ENCODE data around the gene NCOA4. TPM values are rescaled to one million over a fixed set of nuclear protein-coding genes. Genes with fewer than 3 reads are reported as not detected.
"Not testable (repeated sequence)": the region's sequence is repeated elsewhere in the genome, so short reads cannot be mapped to it uniquely, and the experiment has no call there.

The NCOA4 gene
- total RNA-seq, 2 donors from 2014 or later = 60.2 to 80.1 TPM

- intact Hi-C loops (cut with DNase I) = no loop called here
- 69 to 86% methylated on average over 5 of the region's 5 CpGs for WGBS, 2 donors
- no peaks in the 10 kb centered on the region for H3K4me1 ChIP-seq
- H3K4me3 ChIP-seq = no peak overlapping the region
- H3K27me3 ChIP-seq = no peaks in the 10 kb centered on the region
- H3K36me3 ChIP-seq (replicated peaks in 1 of 2; ENCODE audit: insufficient read depth in 1 of 2, low read depth in 2 of 2) = peaks cover 0 to 5% of the 10 kb centered on the region in 2 donors
- H3K9me3 ChIP-seq = no peaks in the 10 kb centered on the region
- no peak overlapping the region for H3K27ac ChIP-seq
- ATAC-seq = no peak
- TF ChIP-seq CTCF (IDR thresholded peaks at IDR 0.05) (no peak), POLR2A (IDR thresholded peaks at IDR 0.05) (no peak)
- DNase-seq = no peak
These were observed 32.2 kb downstream of the NCOA4 start for GRCh38 chr10:45997994-45998763.

GRCh38 chr10:45997557-45997956 lies 32.9 kb downstream of the NCOA4 start:
- DNase-seq = no peak
- Histone ChIP-seq H3K9me3 (no peaks in the 10 kb centered on the region), H3K4me3 (no peak overlapping the region), H3K4me1 (no peaks in the 10 kb centered on the region), H3K36me3 (replicated peaks in 1 of 2; ENCODE audit: insufficient read depth in 1 of 2, low read depth in 2 of 2) (peaks cover 0 to 2% of the 10 kb centered on the region in 2 donors), H3K27ac (no peak overlapping the region), H3K27me3 (no peaks in the 10 kb centered on the region)
- 93 to 97% methylated on average over 4 of the region's 4 CpGs for WGBS, 2 donors
- no peak for ATAC-seq
- intact Hi-C loops (cut with DNase I) = no loop called here
- no peak for TF ChIP-seq POLR2A (IDR thresholded peaks at IDR 0.05)
- no peak for TF ChIP-seq CTCF (IDR thresholded peaks at IDR 0.05)

DNA sequence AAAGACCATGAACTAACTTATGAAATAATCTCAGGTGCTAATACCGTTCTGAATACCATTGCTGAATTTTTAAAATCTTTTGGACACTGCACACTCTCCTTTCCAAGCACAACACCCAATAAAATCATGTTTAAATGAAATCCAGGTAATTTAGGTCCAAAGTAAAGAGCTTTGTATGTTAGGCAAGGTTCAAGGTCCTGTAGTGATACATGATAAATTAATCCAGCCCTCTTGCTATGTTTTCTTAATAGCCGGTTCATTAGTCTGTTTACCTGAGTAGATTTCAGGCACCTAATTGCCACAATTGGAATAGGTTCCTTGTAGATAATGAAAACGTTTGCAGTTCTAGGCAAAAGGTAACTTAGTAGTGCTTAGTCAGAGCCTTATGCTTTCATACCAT lies 44.8 kb downstream of the NCOA4 start:
- intact Hi-C loops (cut with DNase I); DNase-seq; H3K36me3 ChIP-seq (replicated peaks in 1 of 2; ENCODE audit: insufficient read depth in 1 of 2, low read depth in 2 of 2); H3K27me3 ChIP-seq; H3K4me1 ChIP-seq; ATAC-seq; H3K9me3 ChIP-seq; H3K27ac ChIP-seq; H3K4me3 ChIP-seq: not testable (repeated sequence)
- 42 to 49% methylated on average over 3 of the region's 3 CpGs for WGBS, 2 donors

DNA sequence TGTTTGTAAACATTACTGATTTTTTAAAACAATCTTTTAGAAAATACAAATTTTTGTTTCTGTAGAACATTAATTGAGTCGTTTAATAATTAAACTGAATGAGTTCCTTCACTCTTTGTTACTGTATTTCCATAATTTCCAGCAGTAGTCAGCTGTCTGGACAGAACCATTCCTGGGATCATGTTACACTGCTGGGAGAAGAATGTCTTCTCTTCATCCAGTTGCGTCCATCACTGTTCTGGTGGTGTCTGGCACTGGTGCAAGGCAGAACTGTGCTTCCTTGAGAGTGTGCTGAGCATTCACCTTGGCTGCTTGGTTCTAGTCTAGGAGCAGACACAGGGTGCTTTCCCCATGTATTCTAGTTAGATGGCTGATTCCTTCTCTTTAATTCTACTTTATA lies 46.0 kb downstream of the NCOA4 start:
- H3K27me3 ChIP-seq; ATAC-seq; intact Hi-C loops (cut with DNase I); H3K9me3 ChIP-seq; H3K27ac ChIP-seq; DNase-seq; H3K4me3 ChIP-seq; H3K4me1 ChIP-seq; H3K36me3 ChIP-seq (replicated peaks in 1 of 2; ENCODE audit: insufficient read depth in 1 of 2, low read depth in 2 of 2): not testable (repeated sequence)
- WGBS, 2 donors = 69 to 74% methylated on average over 2 of the region's 2 CpGs

DNA sequence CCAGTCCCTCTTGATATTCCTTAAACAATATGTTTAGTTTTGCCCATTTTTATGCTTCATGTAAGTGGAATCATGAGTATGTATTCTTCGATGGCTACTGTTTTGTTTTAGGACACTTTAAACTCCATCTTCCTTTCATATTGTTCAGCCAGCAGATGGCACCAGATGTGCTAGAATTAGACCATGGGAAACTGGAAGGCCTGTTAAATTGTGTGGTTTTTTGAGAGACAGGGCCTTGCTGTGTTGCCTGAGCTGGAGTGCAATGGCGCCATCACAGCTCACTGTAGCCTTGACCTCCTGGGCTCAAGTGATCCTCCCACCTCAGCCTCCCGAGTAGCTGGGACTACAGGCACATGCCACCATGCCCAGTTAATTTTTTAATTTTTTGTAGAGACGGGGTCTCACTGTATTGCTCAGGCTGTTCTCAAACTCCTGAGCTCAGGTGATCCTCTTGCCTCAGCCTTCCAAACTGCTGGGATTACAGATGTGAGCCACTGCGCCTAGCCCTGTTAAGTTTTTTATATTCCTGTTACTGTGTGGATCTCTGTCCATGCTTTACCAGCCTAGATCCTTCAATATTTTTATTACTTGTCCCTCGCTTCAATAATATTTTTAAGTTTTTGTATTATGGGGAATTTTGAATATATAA lies 46.8 kb downstream of the NCOA4 start:
- H3K36me3 ChIP-seq (replicated peaks in 1 of 2; ENCODE audit: insufficient read depth in 1 of 2, low read depth in 2 of 2); H3K27me3 ChIP-seq; H3K27ac ChIP-seq; H3K4me1 ChIP-seq; intact Hi-C loops (cut with DNase I); H3K4me3 ChIP-seq; H3K9me3 ChIP-seq: not testable (repeated sequence)
- DNase-seq (peak; percentile 35 to 65 (median 38)), ATAC-seq (peak; percentile 58)
- peak in 6 of 7 experiments; percentile 13 to 49 (median 40) for TF ChIP-seq CTCF (IDR thresholded peaks at IDR 0.05)
- WGBS, 2 donors = 56 to 69% methylated on average over 5 to 6 of the region's 6 CpGs

- H3K27me3 ChIP-seq; DNase-seq; intact Hi-C loops (cut with DNase I); H3K9me3 ChIP-seq; H3K27ac ChIP-seq; H3K4me1 ChIP-seq; H3K36me3 ChIP-seq (replicated peaks in 1 of 2; ENCODE audit: insufficient read depth in 1 of 2, low read depth in 2 of 2); H3K4me3 ChIP-seq; ATAC-seq: not testable (repeated sequence)
- 38 to 45% methylated on average over 1 of the region's 1 CpG for WGBS, 2 donors
These were observed 49.1 kb downstream of the NCOA4 start for GRCh38 chr10:45981367-45981766.

GRCh38 chr10:45978554-45978953 lies 51.9 kb downstream of the NCOA4 start:
- intact Hi-C loops (cut with DNase I); ATAC-seq; H3K27me3 ChIP-seq; DNase-seq; H3K36me3 ChIP-seq (replicated peaks in 1 of 2; ENCODE audit: insufficient read depth in 1 of 2, low read depth in 2 of 2); H3K9me3 ChIP-seq; H3K27ac ChIP-seq; H3K4me3 ChIP-seq: not testable (repeated sequence)
- peaks cover 10% of the 10 kb centered on the region for H3K4me1 ChIP-seq
- WGBS, 2 donors = 88 to 95% methylated on average over 1 of the region's 2 CpGs

DNA sequence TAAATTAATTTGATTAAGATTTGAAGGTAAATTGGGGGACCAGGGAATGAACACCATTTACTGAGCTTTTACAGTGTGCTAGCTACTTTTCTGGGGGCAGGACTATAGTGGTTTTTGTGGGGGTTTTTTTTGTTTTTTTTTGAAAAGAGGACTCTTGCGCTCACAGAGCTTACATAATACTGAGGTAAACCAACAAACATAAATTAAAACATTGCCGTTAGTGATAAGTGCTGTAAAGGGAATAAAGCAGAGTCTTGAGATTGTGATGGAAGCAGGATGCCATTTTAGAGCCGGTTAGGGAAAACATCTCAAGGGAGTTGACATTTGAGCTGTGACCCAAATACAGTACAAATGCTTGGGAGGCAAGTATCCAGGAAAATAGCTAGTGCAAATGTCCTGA lies 56.4 kb downstream of the NCOA4 start:
- 37 to 45% methylated on average over 3 of the region's 3 CpGs for WGBS, 2 donors
- H3K36me3 ChIP-seq (replicated peaks in 1 of 2; ENCODE audit: insufficient read depth in 1 of 2, low read depth in 2 of 2); H3K27me3 ChIP-seq; ATAC-seq; intact Hi-C loops (cut with DNase I); H3K27ac ChIP-seq; H3K4me3 ChIP-seq; H3K9me3 ChIP-seq; DNase-seq: not testable (repeated sequence)
- H3K4me1 ChIP-seq = peaks cover 26% of the 10 kb centered on the region

DNA sequence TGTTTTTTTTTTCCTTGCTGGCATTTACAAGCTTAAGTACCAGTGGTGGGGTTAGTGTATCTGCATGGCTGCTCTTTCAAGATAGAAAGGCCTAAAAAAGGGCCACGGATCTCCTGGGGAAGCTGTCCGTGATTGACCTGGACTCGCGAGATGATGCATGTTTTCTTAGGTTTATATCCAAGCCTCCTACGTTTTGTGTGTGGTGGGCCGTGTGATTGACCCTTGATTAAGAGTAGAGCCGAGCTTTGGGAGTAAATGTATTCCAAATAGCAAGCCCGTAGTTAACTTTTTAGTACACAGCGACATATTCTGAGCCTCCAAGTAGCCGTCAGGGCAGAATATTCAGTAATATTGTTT lies 57.6 kb downstream of the NCOA4 start:
- H3K27me3 ChIP-seq; H3K9me3 ChIP-seq; H3K36me3 ChIP-seq (replicated peaks in 1 of 2; ENCODE audit: insufficient read depth in 1 of 2, low read depth in 2 of 2); intact Hi-C loops (cut with DNase I); DNase-seq: not testable (repeated sequence)
- H3K4me3 ChIP-seq = peak overlapping the region; percentile 70 to 88
- peak overlapping the region in 3 of 4 donors; percentile 37 to 80 (median 68) for H3K27ac ChIP-seq
- peak; percentile 10 for ATAC-seq
- WGBS, 2 donors = 0% methylated on average over 10 of the region's 10 CpGs
- H3K4me1 ChIP-seq = peaks cover 26% of the 10 kb centered on the region

Measured in body of pancreas (tissue), 4 donors.